Measurements from ENCODE around the gene ZNF723.

DNA sequence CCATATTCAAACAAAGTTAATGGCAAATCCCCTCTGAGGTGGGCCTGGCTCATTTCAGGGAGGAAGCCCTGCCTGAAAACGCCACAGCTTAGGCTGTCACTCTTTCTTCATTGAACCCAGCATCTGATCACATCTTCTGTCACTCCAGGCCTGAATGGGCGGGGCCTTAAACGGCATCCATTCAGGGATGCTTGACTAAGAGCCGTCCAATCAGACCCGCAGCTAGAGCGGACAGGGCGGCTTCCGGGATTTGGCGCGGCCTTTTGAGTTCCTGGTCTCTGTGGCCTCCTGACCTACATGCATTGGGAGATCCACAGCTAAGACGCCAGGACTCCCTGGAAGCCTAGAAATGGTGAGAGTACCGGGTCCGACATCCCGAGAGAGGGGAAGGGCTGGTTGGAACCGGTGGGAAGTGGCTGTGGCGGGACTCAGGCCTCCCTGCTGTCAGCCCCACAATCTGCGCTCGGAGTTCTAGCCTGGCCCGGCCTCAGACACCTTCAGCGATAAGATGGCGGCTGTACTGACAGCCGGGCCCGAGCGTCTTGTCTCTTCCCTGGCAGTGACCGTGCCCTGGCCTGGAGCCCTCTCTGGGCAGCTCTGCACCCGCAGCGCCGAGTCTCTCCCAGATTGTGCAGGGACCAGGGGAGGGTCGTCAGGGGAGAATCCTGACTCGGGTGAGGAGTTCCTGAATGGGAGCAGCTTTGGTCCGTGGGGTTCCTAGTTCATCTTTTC lies at the start of gene ZNF723:
- TF ChIP-seq, protein P1, sequence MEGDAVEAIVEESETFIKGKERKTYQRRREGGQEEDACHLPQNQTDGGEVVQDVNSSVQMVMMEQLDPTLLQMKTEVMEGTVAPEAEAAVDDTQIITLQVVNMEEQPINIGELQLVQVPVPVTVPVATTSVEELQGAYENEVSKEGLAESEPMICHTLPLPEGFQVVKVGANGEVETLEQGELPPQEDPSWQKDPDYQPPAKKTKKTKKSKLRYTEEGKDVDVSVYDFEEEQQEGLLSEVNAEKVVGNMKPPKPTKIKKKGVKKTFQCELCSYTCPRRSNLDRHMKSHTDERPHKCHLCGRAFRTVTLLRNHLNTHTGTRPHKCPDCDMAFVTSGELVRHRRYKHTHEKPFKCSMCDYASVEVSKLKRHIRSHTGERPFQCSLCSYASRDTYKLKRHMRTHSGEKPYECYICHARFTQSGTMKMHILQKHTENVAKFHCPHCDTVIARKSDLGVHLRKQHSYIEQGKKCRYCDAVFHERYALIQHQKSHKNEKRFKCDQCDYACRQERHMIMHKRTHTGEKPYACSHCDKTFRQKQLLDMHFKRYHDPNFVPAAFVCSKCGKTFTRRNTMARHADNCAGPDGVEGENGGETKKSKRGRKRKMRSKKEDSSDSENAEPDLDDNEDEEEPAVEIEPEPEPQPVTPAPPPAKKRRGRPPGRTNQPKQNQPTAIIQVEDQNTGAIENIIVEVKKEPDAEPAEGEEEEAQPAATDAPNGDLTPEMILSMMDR (IDR thresholded peaks at IDR 0.05): no peak
- no peak for TF ChIP-seq EP300 (IDR thresholded peaks at IDR 0.05)
- TF ChIP-seq POLR2A (IDR thresholded peaks at IDR 0.05): no peak

All from stomach (tissue), 4 donors.